T-helper 17 cell (primary cell): ENCODE results near the gene RAD50. TPM values are rescaled to one million over a fixed set of nuclear protein-coding genes. Genes with fewer than 3 reads are reported as not detected.

ENCODE experiments used
- ATAC-seq: fragments of 150-1000 bp; cut with Tn5 transposase; 2 replicates; pipeline ENCODE4 v1.10.0; 2021; ENCODE audit warnings: mild to moderate bottlenecking, moderate library complexity
- DNase-seq, 3 donors: peaks; one replicate each; pipeline versions ENCODE4 v3.0.0 to v3.0.0-alpha.2; 2020 to 2021
- H3K9me3 ChIP-seq: one replicate; pipeline ENCODE4 v1.7.0; 2013; ENCODE audit warnings: low read length, mild to moderate bottlenecking; ENCODE audit not compliant: control insufficient read depth, poor library complexity, severe bottlenecking
- H3K27ac Mint-ChIP-seq: one replicate; pipeline ENCODE4 v1.8.0; 2022; ENCODE audit warnings: mild to moderate bottlenecking, moderate library complexity, mixed read lengths
- H3K27me3 Mint-ChIP-seq: one replicate; pipeline ENCODE4 v1.8.0; 2022; ENCODE audit warnings: mixed read lengths
- H3K36me3 Mint-ChIP-seq: one replicate; pipeline ENCODE4 v1.8.0; 2022; ENCODE audit warnings: low read depth, mixed read lengths
- H3K4me1 Mint-ChIP-seq: one replicate; pipeline ENCODE4 v1.8.0; 2022; ENCODE audit warnings: mild to moderate bottlenecking, mixed read lengths
- H3K4me3 Mint-ChIP-seq: one replicate; pipeline ENCODE4 v1.8.0; 2022; ENCODE audit warnings: mild to moderate bottlenecking, moderate library complexity, mixed read lengths
- total RNA-seq, 4 donors: library from RNA in 2 of 4; stranded (reverse) in 2 of 4; gene quantifications; one replicate each; pipeline ENCODE4 v1.2.3 and lab custom pipeline; 2022 to 2026

Gene RAD50
- total RNA-seq, 2 donors from 2014 or later: 20.4 to 22.2 TPM

DNA sequence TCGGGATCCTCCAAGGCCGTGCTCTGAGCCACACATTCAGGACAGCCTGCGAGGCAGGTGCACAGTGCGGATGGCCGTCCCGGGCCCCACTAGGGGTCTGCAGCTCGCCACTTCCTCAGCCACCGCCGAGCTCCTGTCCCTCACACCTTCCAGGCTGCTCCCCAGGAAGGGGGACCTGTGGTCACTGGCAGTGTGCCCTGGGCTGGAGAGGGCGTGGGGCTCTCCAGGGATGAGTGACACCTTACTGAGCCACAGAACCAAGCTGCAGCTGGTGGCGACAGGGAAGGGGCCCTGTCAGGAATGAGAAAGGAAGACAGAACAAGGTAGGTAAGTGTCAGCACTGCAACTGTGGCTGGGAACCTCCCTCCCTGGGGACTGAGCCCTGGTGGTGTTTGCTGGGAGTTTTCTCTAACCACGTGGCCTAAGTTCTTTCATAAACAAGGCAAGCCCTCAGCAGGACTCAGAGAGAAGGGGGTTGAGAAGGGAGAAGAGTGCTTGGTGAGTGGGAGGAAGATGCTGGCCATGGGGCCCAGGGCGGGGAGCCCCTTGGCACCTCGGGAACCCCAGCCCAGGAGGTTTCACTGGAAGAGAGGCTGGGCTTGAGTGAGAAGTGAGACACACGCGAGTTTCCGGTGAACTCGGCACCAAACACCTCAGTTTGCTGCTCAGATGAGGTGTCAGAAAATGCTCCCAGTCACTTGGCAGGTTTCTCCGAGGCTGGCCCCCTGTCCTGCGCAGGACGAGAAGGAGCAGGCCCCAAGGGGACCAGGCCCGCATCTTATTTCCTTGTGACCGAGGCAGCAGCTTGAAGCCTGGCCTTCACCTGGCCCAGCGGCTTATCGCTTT lies 106.4 kb downstream of the RAD50 start:
- Mint-ChIP-seq H3K4me1 (peaks cover 11% of the 10 kb centered on the region), H3K27ac (peak overlapping the region; percentile 87)

DNA sequence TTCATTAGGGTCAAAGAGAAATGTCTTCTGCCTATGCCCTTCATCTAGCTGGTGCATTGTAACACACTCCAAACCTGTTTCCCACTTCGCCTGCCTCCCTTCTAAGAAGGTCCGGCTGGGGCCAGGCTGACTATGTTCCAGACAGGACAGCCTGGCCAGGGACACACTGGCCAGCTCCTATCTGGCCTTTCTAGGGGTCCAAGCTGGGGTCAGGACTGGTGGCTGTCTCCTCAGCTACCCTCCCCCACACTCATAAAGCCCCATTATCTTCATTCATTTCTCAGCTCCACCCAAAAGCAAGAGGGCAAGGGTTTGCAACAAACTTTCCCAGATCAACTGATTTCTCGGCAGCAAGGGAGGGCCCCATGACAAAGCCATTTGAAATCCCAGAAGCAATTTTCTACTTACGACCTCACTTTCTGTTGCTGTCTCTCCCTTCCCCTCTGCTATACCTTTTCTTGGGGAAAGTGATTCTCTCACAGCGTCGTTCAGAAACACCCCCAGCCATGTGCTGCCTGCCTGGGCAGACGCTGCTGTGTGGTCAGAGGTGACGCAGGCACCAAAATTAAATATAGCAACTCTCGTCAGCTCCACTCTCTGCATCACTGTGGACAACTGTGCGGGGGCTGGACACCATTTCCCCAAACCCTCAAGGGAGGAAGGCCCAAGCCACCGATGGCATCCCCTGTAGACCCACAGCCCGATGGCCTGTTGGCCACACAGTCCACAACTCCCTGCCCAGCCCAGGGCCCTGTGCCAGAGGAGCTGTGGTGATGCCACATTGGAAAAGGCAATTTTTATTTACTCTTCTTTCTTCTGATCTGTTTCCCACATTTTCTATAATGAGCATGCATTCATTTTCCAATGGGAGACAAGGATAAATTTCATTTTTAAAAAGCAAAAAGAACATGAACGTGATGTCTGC lies 107.3 kb downstream of the RAD50 start:
- peaks cover 2% of the 10 kb centered on the region for H3K36me3 Mint-ChIP-seq
- peak overlapping the region; percentile 25 for H3K4me3 Mint-ChIP-seq
- peak overlapping the region; percentile 87 for H3K27ac Mint-ChIP-seq
- H3K4me1 Mint-ChIP-seq: peaks cover 11% of the 10 kb centered on the region
- no peaks in the 10 kb centered on the region for H3K9me3 ChIP-seq
- H3K27me3 Mint-ChIP-seq: peaks cover 10% of the 10 kb centered on the region
- ATAC-seq (no peak), DNase-seq (no peak)

More for the DNA sequence above, 106.4 kb downstream of the RAD50 start:
- peaks cover 19% of the 10 kb centered on the region for H3K27me3 Mint-ChIP-seq
- ATAC-seq (peak; percentile 80), DNase-seq (no peak)
- no peaks in the 10 kb centered on the region for H3K9me3 ChIP-seq
- H3K36me3 Mint-ChIP-seq: peaks cover 2% of the 10 kb centered on the region
- H3K4me3 Mint-ChIP-seq: peak overlapping the region; percentile 67

DNA sequence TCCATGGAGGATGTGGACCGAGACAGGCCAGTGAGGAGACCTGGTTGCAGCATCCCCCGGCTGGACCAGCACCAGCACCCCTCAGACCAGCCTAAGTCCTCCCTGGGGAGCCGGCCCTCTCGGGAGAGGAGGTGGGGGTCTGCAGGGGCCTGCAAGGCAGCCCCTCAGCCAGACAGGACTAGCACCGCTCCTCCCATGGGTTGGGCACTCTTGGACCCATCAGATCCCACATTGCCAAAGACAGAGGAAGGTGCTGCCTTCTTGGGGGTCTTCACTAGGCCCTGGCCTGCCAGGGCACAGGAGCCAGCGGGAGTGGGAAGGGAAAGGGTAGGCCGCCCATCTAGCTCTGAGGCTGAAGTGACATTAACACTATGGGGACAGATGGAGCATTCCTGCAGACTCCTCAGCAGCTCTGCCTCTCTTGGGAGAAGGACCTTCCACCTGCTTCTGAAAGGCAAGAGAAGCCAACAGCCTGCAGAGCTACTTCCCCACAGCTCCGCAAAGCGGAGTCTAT lies 108.0 kb downstream of the RAD50 start:
- Mint-ChIP-seq H3K36me3 (peaks cover 2% of the 10 kb centered on the region), H3K4me3 (no peak overlapping the region), H3K4me1 (peaks cover 11% of the 10 kb centered on the region), H3K27me3 (peaks cover 8% of the 10 kb centered on the region), H3K27ac (no peak overlapping the region)
- DNase-seq (no peak), ATAC-seq (no peak)
- no peaks in the 10 kb centered on the region for H3K9me3 ChIP-seq

DNA sequence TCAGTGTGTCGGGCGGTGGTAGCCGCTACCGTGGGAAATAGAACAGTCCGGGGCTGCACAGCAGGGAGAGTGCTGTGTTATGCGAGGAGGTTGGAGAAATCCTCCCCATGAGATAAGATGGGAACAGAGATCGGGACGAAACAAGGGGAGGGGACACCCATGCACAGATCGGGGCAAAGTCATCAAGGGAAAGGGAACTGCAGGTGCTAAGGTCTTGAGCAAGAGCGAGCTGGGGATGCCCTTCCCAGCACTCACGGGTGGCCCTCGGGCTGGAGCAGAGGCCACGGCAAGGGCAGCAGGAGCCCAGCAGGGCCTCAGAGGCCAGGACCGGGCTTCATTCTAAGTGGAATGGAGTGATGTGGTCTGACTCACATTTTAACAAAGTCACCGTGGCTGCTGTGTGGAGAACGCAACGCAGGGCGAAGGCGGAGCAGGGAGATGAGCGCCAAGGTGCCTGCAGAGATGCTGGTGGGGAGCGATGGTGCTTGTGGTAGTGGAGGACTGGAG lies 108.8 kb downstream of the RAD50 start:
- DNase-seq (no peak), ATAC-seq (no peak)
- H3K4me3 Mint-ChIP-seq: peak overlapping the region; percentile 50
- no peak overlapping the region for H3K27ac Mint-ChIP-seq
- H3K36me3 Mint-ChIP-seq: peaks cover 2% of the 10 kb centered on the region
- peaks cover 8% of the 10 kb centered on the region for H3K27me3 Mint-ChIP-seq
- H3K4me1 Mint-ChIP-seq: peaks cover 11% of the 10 kb centered on the region
- no peaks in the 10 kb centered on the region for H3K9me3 ChIP-seq

DNA sequence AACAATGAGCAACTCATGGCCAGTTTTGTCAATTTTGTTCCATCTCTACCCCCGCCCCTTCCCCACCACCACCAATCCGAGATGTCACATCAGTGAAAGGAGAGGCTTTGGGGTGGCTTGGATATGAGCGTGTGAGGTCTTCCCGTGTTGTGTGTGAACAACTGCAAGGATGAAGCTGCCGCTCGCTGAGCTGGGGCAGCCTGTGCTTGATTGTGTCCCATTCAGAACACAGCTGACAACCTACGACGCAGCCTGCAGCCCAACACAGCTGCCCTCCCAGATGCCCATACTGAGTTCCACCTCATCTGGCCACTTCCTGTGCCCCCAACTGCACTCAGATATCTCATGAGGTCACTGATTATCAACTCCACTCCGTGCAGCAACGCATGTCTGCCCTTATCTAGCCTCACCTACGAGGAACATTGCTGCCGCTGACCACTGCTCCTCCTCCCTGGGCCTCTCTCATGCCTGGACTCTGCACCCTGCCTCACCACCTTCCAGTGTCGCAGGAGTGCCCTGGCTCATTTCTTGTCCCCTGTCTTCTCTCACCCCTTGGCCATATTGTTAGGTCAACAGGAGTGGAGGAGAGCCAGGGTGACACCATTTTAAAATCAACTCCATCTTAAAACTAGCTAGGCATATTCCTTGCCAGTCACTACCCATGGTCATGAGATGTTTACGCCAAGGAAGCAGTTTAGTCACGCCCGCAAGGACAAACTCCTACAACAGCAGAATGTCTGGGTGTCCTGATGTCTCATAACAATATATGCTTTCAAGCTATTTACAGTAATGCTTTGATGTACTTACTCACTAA lies 109.7 kb downstream of the RAD50 start:
- Mint-ChIP-seq H3K27me3 (peaks cover 8% of the 10 kb centered on the region), H3K4me1 (peaks cover 11% of the 10 kb centered on the region), H3K4me3 (no peak overlapping the region), H3K36me3 (peaks cover 2% of the 10 kb centered on the region), H3K27ac (no peak overlapping the region)
- DNase-seq (no peak), ATAC-seq (no peak)
- H3K9me3 ChIP-seq: no peaks in the 10 kb centered on the region

DNA sequence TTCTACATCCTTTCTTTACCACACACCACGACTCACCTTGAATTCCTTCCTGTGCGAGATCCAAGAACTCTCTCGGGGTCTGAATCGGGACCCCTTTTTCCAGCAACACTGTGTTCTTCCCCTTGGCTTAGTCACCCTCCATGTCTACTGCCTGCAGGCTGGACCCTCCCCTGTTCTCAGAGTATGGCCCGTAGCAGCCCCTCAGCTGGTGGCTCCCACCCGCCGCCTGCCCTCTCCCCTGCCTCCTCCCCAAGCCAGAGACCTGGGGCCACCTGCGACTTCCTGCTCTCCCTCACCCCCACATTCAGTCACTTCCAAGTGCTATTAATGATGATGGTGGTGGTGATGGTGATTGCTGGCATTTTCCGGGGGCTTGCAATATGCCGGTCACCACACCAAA lies 110.5 kb downstream of the RAD50 start:
- Mint-ChIP-seq H3K27me3 (peaks cover 8% of the 10 kb centered on the region), H3K27ac (no peak overlapping the region), H3K4me1 (peaks cover 11% of the 10 kb centered on the region)

DNA sequence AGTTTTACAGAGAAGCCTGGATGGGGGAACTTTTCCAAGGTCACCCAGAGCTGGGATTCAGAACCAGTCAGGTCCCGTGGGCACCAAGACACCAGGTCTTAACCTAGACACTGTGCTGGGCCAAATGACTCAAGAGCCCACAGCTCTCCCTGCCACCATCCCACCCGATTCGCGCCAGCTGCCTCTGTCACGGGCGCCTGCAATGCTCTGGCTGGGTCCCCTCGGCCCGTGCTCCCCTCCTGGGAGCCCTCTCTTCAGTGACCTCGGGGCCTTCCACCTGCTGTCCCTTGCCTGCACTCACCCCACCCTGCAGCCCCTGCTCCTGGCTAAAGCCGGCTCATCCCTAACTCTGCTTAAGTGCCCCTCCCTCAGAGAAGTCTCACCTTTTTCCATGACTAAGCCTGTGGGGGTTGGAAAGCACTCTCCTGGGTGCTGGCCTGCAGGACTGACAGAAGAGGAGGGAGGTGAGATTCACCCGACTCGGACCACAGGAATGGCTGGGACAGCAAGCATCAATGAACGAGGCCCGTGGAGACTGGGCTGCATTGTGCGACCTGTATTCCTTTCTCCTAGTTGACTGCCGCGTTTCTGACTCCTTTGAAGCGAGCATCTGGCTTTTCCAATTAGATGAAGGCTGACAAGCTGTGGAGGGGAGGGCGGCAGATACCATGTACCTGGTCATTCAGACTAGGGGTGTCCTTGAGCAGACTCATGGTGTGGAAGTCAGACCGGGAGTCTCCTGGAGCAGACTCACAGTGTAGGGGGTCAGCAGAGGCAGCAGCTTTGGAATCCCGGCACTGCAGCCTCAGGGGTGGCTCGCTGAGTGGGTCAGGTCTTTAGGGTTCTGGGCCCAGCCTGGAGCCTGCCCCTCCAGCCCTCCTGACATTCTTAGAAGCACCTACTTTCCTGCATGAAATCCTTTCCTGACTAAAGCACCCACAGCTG lies 111.3 kb downstream of the RAD50 start:
- peaks cover 2% of the 10 kb centered on the region for H3K36me3 Mint-ChIP-seq
- H3K4me3 Mint-ChIP-seq: no peak overlapping the region
- H3K9me3 ChIP-seq: no peaks in the 10 kb centered on the region
- H3K4me1 Mint-ChIP-seq: peaks cover 10% of the 10 kb centered on the region
- ATAC-seq: no peak
- H3K27me3 Mint-ChIP-seq: peaks cover 8% of the 10 kb centered on the region
- no peak for DNase-seq
- H3K27ac Mint-ChIP-seq: no peak overlapping the region

More for the DNA sequence above, 110.5 kb downstream of the RAD50 start:
- Mint-ChIP-seq H3K4me3 (no peak overlapping the region), H3K36me3 (peaks cover 2% of the 10 kb centered on the region)
- DNase-seq (no peak), ATAC-seq (no peak)
- no peaks in the 10 kb centered on the region for H3K9me3 ChIP-seq

DNA sequence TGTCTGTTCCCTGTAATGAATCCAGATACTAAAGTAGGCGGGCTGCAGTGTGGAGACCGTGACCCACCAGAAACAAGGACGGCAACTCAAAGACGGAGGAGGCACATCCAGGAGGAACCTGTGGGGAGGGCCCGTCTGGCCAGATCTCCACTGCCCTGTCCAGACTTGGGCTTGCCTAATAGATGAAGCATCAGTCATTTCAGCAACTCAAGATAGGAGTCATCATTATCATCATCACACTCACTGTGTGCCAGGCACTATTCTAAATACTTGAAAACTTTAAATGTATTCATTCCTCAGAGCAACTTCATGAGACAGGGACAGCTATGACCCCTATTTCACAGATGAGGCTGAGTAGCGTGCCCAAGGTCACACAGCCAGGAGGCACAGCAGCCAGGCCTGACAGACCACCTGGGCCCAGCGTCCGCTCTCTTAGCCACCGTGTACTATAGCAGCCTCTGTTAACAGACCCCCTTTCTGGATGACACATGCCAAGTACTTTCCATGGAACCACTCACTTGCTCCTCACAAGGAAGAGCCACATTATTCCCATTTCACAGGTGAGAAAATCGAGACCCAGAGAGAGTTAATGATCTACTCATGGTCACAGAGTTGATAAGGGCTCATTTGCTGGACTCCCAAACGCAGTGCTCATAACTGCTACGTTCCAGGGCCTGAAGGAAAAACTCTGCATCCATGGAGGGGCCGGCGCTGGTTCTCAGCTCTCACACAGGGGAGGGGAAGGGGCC lies 112.1 kb downstream of the RAD50 start:
- DNase-seq (no peak), ATAC-seq (no peak)
- H3K4me3 Mint-ChIP-seq: no peak overlapping the region
- no peaks in the 10 kb centered on the region for H3K9me3 ChIP-seq
- H3K27me3 Mint-ChIP-seq: peaks cover 8% of the 10 kb centered on the region
- H3K36me3 Mint-ChIP-seq: peaks cover 2% of the 10 kb centered on the region
- H3K27ac Mint-ChIP-seq: no peak overlapping the region
- peaks cover 4% of the 10 kb centered on the region for H3K4me1 Mint-ChIP-seq

DNA sequence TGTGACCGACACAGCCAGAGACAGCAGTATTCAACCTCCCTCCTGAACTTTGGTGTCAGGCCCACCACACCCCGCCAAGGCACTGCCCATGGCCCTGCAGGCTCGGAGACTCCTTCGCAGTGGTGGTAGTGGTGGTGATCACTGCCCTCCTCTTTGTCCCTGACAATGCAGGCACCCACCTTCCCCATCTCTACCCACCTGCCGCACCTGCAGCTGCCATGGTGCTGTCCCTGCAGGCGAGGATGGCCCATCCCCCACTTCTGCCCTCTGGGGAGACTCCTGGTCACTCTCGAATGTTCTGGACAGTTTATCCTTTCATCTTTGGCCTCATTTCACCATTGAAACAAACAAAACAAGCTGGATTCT lies 112.7 kb downstream of the RAD50 start:
- Mint-ChIP-seq H3K4me1 (peaks cover 2% of the 10 kb centered on the region), H3K27me3 (peaks cover 8% of the 10 kb centered on the region), H3K4me3 (no peak overlapping the region), H3K27ac (no peak overlapping the region), H3K36me3 (peaks cover 2% of the 10 kb centered on the region)
- DNase-seq (no peak), ATAC-seq (no peak)
- no peaks in the 10 kb centered on the region for H3K9me3 ChIP-seq

DNA sequence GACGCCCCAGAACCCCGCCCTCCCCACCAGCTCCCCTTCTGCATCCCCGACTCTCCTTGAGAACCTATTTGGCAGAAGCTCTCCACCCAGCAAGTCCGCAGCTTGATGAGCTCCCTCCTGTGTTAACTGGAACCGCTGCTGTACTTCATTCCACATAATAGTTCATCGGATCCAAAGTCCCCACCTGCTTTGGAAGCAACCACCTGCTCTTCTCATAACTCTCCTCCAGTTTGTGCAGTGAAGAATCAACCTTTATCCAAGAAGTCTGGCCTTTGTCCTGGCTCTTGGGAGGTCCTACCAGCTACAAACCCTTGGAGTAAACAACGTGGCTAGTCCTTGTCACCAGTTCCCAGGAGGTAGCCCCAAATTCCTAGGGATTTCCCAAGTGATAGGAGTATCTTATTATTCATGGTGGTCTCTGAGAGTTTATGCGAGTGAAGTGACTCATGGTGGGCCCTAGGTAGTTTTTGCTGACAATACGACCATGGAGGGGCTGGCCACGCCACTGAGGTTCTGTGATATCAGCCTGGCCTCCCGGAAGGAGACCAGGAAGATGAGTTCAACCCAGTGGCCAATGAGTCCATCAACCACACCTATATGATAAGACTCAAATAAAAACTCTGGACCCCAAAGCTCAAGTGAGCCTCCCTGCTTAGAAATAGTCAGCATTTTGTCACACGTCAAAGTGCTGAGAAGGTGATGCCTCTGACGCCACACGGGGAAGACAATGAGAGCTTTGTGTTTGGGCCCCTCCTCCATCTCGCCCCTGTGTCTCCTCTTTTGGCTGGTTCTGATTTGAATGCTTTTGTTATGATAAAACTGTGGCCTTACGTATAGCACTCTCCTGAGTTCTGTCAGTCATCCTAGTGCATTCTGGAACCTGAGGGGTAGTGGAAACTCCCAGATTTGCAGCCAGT lies 113.4 kb downstream of the RAD50 start:
- Mint-ChIP-seq H3K27ac (no peak overlapping the region), H3K36me3 (peaks cover 2% of the 10 kb centered on the region), H3K4me3 (no peak overlapping the region), H3K27me3 (peaks cover 8% of the 10 kb centered on the region), H3K4me1 (peaks cover 2% of the 10 kb centered on the region)
- H3K9me3 ChIP-seq: no peaks in the 10 kb centered on the region
- DNase-seq: no peak
- no peak for ATAC-seq
